CD14-positive monocyte (primary cell): ENCODE data around the gene TNFRSF25. TPM values are rescaled to one million over a fixed set of nuclear protein-coding genes. Genes with fewer than 3 reads are reported as not detected.

ENCODE experiments used
- DNase-seq, 3 donors: peaks; one replicate each; pipeline ENCODE4 v3.0.0-alpha.2; 2011 to 2022
- H2AFZ ChIP-seq: 2 replicates; pipeline ENCODE4 v1.6.0; 2012; ENCODE audit warnings: mild to moderate bottlenecking, low read depth, low read length, inconsistent platforms; ENCODE audit not compliant: insufficient read depth, poor library complexity, severe bottlenecking
- H3K27ac ChIP-seq, 2 donors: 1 replicate in 1 of 2; 2 replicates in 1 of 2; pipeline ENCODE4 v1.5.1; 2012 to 2013; ENCODE audit warnings: low read length in 2 of 2, control low read depth in 1 of 2, inconsistent platforms in 1 of 2, low read depth in 1 of 2, mild to moderate bottlenecking in 1 of 2
- H3K27me3 ChIP-seq, 2 donors: one replicate each; pipeline versions ENCODE4 v1.6.0 to v1.6.1; 2011 to 2013; ENCODE audit warnings: low read length in 2 of 2; ENCODE audit not compliant: control insufficient read depth in 2 of 2, insufficient read depth in 2 of 2
- H3K36me3 ChIP-seq, 2 donors: replicated peaks in 1 of 2; 1 replicate in 1 of 2; 2 replicates in 1 of 2; pipeline versions ENCODE4 v1.5.1 to v1.6.1; 2012 to 2013; ENCODE audit warnings: low read length in 2 of 2, control low read depth in 1 of 2, inconsistent platforms in 1 of 2, mild to moderate bottlenecking in 1 of 2; ENCODE audit not compliant: insufficient read depth in 2 of 2, control insufficient read depth in 1 of 2
- H3K4me1 ChIP-seq, 2 donors: 1 replicate in 1 of 2; 2 replicates in 1 of 2; pipeline versions ENCODE4 v1.5.1 to v1.6.1; 2012 to 2013; ENCODE audit warnings: low read length in 2 of 2, control low read depth in 1 of 2, inconsistent platforms in 1 of 2, mild to moderate bottlenecking in 1 of 2, moderate library complexity in 1 of 2; ENCODE audit not compliant: insufficient read depth in 2 of 2, control insufficient read depth in 1 of 2
- H3K4me2 ChIP-seq: replicated peaks from 2 replicates; pipeline ENCODE3; 2012; ENCODE audit warnings: low read length, moderate library complexity, mild to moderate bottlenecking; ENCODE audit not compliant: poor library complexity, severe bottlenecking; ENCODE audit errors: extremely low read depth
- H3K4me3 ChIP-seq, 3 experiments: fragments of 200-600 bp in 1 of 3; sonication (generic) in 1 of 3; replicated peaks in 1 of 3; 1 replicate in 2 of 3; 2 replicates in 1 of 3; pipeline ENCODE4 v1.5.1; 2011 to 2013; ENCODE audit warnings: low read length in 3 of 3, mild to moderate bottlenecking in 3 of 3, control low read depth in 2 of 3, low read depth in 2 of 3, inconsistent platforms in 1 of 3, moderate library complexity in 1 of 3
- H3K79me2 ChIP-seq: 2 replicates; pipeline ENCODE4 v1.6.0; 2012; ENCODE audit warnings: mild to moderate bottlenecking, control low read depth, inconsistent platforms, low read length, moderate library complexity; ENCODE audit not compliant: insufficient read depth
- H3K9ac ChIP-seq: 2 replicates; pipeline ENCODE4 v1.6.0; 2017; ENCODE audit warnings: low read length, mild to moderate bottlenecking; ENCODE audit not compliant: insufficient read depth, poor library complexity, severe bottlenecking
- H3K9me3 ChIP-seq, 2 donors: replicated peaks in 1 of 2; 1 replicate in 1 of 2; 2 replicates in 1 of 2; pipeline versions ENCODE4 v1.5.1 to v1.6.1; 2012 to 2013; ENCODE audit warnings: low read length in 2 of 2, control low read depth in 1 of 2; ENCODE audit not compliant: control insufficient read depth in 1 of 2, insufficient read depth in 1 of 2
- H4K20me1 ChIP-seq: 2 replicates; pipeline ENCODE4 v1.6.0; 2012; ENCODE audit warnings: mild to moderate bottlenecking, low read length, control low read depth, moderate library complexity; ENCODE audit not compliant: insufficient read depth
- H3K27ac Mint-ChIP-seq, 7 donors: one replicate each; pipeline ENCODE4 v1.8.0; 2020; ENCODE audit warnings: mild to moderate bottlenecking in 7 of 7, mixed read lengths in 7 of 7, moderate library complexity in 6 of 7, inconsistent platforms in 2 of 7
- H3K27me3 Mint-ChIP-seq, 3 donors: one replicate each; pipeline ENCODE4 v1.8.0; 2021 to 2022; ENCODE audit warnings: low read depth in 3 of 3, mild to moderate bottlenecking in 3 of 3, mixed read lengths in 3 of 3, moderate library complexity in 3 of 3, inconsistent platforms in 1 of 3
- H3K36me3 Mint-ChIP-seq, 2 donors: one replicate each; pipeline ENCODE4 v1.8.0; 2020; ENCODE audit warnings: mixed read lengths in 2 of 2, inconsistent platforms in 1 of 2, mild to moderate bottlenecking in 1 of 2
- H3K4me1 Mint-ChIP-seq: one replicate; pipeline ENCODE4 v1.8.0; 2020; ENCODE audit warnings: mild to moderate bottlenecking, mixed read lengths
- H3K4me3 Mint-ChIP-seq, 2 donors: one replicate each; pipeline ENCODE4 v1.8.0; 2020; ENCODE audit warnings: mild to moderate bottlenecking in 2 of 2, mixed read lengths in 2 of 2, moderate library complexity in 1 of 2
- H3K9me3 Mint-ChIP-seq, 7 donors: one replicate each; pipeline ENCODE4 v1.8.0; 2020 to 2022; ENCODE audit warnings: mixed read lengths in 7 of 7, mild to moderate bottlenecking in 6 of 7, moderate library complexity in 6 of 7, inconsistent platforms in 2 of 7
- WGBS: methylation state at CpG from one replicate; pipeline ENCODE4 v1.1.5; 2013; ENCODE audit warnings: missing lambda C conversion rate; ENCODE audit not compliant: insufficient coverage; 5-methylcytosine and 5-hydroxymethylcytosine counted together
- intact Hi-C, 2 donors: fragments of 100-400 bp; cut with micrococcal nuclease; formaldehyde crosslinking; loops; one replicate each; pipeline versions ENCODE4 v1.15.0 to v1.15.1; 2023
- polyA plus RNA-seq, 3 donors: library from polyadenylated mRNA; depleted of rRNA in 1 of 3; unstranded in 2 of 3; stranded (reverse) in 1 of 3; fragments of 300-500 nt in 2 of 3; fragments of >200 nt in 1 of 3; fragmentation: Illumina TruSeq in 2 of 3; gene quantifications; 1 replicate in 2 of 3; 2 replicates in 1 of 3; pipeline ENCODE4 v1.2.3, GENCODE V29; 2012 to 2021
- TF ChIP-seq, protein P1 (sequence below): fragments of 200-600 bp; IDR thresholded peaks from one replicate; pipeline ENCODE4 v1.8.0; 2022; ENCODE audit warnings: antibody characterized with exemption, mild to moderate bottlenecking

TNFRSF25 gene
- polyA plus RNA-seq, 3 donors: 0.33 to 3.0 (median 0.48) TPM

DNA sequence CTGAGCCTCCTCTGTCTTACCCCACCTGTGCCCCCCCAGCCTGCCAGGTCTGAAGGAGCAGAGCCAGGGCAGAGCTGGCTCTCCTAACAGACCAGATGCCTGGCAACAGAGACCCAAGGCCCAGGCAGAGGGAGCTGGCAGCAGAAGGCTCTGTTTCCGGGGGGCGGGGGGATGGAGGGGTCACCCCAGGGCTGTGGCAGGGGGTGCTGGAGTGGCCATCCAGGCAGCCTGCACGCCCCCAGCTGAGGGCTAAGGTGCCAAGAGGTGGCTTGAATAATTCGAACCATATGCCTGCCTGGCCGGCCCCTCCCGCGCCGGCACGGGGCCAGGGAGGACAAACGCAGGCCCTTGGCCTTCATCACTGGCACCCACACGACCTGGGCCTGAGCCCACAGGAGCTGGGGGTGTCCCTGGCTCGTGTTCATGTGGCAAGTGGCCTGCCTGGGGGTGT, 41.5 kb upstream of the TNFRSF25 start:
- 91% methylated on average over 11 of the region's 12 CpGs for WGBS
- TF ChIP-seq, protein P1, sequence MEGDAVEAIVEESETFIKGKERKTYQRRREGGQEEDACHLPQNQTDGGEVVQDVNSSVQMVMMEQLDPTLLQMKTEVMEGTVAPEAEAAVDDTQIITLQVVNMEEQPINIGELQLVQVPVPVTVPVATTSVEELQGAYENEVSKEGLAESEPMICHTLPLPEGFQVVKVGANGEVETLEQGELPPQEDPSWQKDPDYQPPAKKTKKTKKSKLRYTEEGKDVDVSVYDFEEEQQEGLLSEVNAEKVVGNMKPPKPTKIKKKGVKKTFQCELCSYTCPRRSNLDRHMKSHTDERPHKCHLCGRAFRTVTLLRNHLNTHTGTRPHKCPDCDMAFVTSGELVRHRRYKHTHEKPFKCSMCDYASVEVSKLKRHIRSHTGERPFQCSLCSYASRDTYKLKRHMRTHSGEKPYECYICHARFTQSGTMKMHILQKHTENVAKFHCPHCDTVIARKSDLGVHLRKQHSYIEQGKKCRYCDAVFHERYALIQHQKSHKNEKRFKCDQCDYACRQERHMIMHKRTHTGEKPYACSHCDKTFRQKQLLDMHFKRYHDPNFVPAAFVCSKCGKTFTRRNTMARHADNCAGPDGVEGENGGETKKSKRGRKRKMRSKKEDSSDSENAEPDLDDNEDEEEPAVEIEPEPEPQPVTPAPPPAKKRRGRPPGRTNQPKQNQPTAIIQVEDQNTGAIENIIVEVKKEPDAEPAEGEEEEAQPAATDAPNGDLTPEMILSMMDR: no peak
- H3K9me3 Mint-ChIP-seq: no peaks in the 10 kb centered on the region
- Histone ChIP-seq H3K4me1 (peaks cover 0 to 3% of the 10 kb centered on the region in 2 donors), H3K9me3 (no peaks in the 10 kb centered on the region), H3K4me2 (no peak overlapping the region), H4K20me1 (no peaks in the 10 kb centered on the region), H3K9ac (no peak overlapping the region), H3K27ac (no peak overlapping the region), H3K27me3 (no peaks in the 10 kb centered on the region), H3K36me3 (no peaks in the 10 kb centered on the region), H3K79me2 (no peaks in the 10 kb centered on the region), H2AFZ (no peak overlapping the region), H3K4me3 (no peak overlapping the region)
- H3K4me3 Mint-ChIP-seq: no peak overlapping the region
- H3K27ac Mint-ChIP-seq: no peak overlapping the region
- H3K27me3 Mint-ChIP-seq: peaks cover 1 to 7% (median 5%) of the 10 kb centered on the region in 3 donors
- peaks cover 2% of the 10 kb centered on the region for H3K4me1 Mint-ChIP-seq
- intact Hi-C loops: no loop called here
- DNase-seq: no peak
- H3K36me3 Mint-ChIP-seq: no peaks in the 10 kb centered on the region

DNA sequence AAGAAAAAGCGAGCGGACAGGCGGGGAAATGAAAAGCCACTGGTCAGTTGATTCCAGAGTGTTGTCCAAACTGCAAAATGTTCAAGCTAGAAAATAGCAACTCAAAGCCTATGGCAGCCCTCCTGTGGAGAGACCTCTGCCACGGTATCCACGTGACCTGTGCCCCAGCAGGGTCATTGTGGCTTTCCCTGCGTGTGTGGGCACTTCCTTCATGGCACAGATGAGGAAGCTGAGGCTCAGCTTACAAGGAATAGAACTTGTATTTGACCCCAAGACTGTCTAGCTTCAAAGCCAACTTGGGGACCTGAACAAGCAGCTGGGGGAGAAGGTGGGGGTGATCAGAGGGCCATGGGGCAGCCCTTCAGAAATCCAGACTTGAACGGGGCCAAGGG, 41.1 kb upstream of the TNFRSF25 start:
- WGBS: 45% methylated on average over 6 of the region's 7 CpGs
- H3K27ac Mint-ChIP-seq: no peak overlapping the region

More for the DNA sequence above, 41.1 kb upstream of the TNFRSF25 start:
- no peak overlapping the region for H3K4me3 ChIP-seq
- no peaks in the 10 kb centered on the region for H3K9me3 ChIP-seq
- no peaks in the 10 kb centered on the region for H3K36me3 ChIP-seq
- no peak overlapping the region for H3K4me3 Mint-ChIP-seq
- no peaks in the 10 kb centered on the region for H3K36me3 Mint-ChIP-seq
- TF ChIP-seq, protein P1: no peak
- DNase-seq: no peak
- H3K27me3 Mint-ChIP-seq: peaks cover 1 to 7% (median 5%) of the 10 kb centered on the region in 3 donors
- no peak overlapping the region for H3K27ac ChIP-seq
- no peaks in the 10 kb centered on the region for H3K9me3 Mint-ChIP-seq
- H3K79me2 ChIP-seq: no peaks in the 10 kb centered on the region
- no peak overlapping the region for H3K9ac ChIP-seq
- H4K20me1 ChIP-seq: no peaks in the 10 kb centered on the region
- H3K4me1 Mint-ChIP-seq: peaks cover 2% of the 10 kb centered on the region
- no peak overlapping the region for H3K4me2 ChIP-seq
- no peaks in the 10 kb centered on the region for H3K27me3 ChIP-seq
- peaks cover 0 to 3% of the 10 kb centered on the region in 2 donors for H3K4me1 ChIP-seq
- intact Hi-C loops: no loop called here
- H2AFZ ChIP-seq: no peak overlapping the region
